HG03097 (cell line): Measurements from ENCODE around the gene TMEM150A.
"Not testable (repeated sequence)": the region's sequence is repeated elsewhere in the genome, so short reads cannot be mapped to it uniquely, and the experiment has no call there.

Source experiments
- ATAC-seq: cut with Tn5 transposase; IDR thresholded peaks from one replicate; pipeline ENCODE4 v1.9.1; 2021; ENCODE audit not compliant: unreplicated experiment, low FRiP score

The TMEM150A gene

DNA sequence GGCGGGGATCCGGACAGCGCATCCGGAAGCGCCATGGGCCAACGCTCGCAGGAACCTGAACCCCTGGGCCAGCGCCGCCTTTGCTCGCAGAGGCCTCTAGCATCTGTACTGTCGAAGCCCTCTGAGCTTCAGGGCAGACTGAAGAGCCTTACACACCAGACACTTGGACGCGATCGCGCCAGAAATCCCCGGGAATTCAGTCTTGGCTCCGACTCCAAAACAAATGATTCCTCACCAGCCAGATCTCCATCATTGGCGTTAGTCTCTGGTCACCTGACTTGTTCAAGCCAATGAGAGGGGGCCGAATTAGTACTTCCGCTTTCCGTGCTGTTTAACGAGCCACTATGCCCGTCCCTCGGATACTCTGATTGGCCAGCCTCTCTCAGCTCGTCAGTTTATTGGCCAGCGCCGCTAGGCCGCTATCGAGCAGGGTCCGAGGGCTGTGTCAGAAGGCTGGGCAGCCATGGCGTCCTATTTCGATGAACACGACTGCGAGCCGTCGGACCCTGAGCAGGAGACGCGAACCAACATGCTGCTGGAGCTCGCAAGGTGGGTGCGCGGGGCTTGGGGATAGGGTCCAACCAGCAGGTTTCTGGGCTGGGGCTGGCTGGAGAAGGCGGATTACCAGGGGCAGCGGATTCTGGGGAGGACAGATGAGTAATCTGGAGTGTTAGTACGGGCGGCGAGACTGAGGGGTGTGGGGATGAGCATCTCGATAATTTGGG is 7.0 kb downstream of the TMEM150A start, which contains the start of gene RNF181:
Gene RNF181 (plus strand): TSS at position 445 of the 725 bp plus-strand sequence. CDS start 19 bp downstream, at position 464.
- peak; percentile 95 for ATAC-seq

DNA sequence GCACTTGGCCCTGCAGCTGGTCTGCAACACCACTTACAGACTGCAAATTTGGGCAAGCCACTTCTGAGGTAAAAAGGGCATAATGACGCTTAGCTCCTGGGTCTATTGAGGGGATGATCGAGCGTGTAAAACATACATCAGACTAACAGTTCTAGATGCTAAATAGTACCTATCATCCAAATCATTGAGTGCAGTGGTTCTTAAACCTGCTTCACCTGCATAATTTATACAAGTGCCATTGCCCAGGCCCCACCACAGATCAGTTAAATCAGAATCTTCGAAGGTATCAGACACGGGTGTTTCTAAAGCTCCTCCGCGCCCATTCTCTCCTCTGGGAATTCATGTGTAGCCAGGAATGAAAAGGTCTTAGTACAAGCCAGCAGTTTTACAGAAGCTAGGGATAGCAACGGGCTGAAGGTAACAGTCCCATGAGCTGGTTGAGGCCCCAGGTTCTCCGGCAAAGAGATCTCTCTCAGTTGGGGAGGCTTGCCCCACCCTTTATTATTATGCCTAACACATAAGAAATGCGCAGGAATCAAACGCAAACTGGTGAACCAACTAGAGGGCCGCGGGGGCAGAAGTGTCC is 7.7 kb downstream of the TMEM150A start:
- no peak for ATAC-seq

DNA sequence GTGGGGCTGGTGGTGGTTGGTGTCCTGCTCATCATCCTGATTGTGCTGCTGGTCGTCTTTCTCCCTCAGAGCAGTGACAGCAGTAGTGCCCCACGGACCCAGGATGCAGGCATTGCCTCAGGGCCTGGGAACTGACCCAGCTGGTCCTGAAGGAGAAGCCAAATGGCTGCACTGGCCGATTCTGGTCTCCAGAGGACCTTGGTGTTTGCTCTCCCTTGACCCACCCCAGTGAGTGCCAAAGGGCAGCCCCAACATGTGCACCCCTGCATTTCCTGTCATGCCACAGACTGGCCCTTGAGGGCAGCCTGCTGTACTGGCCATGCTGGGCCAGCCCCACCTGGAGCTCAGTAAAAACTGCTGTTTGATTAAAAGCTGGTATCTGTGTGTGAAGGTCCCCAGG is 9.5 kb downstream of the TMEM150A start:
- ATAC-seq: no peak

DNA sequence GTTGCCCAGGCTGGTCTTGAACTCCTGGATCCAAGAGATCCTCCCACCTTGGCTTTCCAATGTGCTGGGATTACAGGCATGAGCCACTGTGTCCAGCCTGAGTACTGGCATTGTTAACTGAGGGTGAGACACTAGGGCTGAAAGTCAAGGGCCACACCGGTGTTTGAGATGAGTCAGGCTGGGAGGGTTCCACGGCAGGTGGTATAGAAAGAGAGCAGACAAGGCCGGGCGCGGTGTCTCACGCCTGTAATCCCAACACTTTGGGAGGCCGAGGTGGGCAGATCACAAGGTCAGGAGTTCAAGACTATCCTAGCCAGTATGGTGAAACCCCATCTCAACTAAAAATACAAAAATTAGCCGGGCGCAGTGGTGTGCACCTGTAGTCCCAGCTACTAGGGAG is 10.2 kb downstream of the TMEM150A start:
- not testable (repeated sequence) for ATAC-seq

DNA sequence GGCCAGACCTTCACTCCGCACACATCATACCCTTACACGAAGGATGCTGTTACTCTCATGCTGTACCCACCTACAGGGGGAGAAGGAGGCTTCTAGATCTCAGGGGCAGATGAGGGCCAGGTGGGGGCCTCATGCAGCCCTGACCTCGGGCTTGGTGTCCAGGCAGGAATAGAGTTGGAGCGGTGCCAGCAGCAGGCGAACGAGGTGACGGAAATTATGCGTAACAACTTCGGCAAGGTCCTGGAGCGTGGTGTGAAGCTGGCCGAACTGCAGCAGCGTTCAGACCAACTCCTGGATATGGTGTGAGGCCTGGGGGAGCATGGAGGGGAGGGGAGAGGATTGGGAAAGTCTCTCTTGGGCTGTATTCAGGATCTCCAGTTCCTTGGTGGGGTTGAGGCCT is 10.9 kb downstream of the TMEM150A start:
- no peak for ATAC-seq

DNA sequence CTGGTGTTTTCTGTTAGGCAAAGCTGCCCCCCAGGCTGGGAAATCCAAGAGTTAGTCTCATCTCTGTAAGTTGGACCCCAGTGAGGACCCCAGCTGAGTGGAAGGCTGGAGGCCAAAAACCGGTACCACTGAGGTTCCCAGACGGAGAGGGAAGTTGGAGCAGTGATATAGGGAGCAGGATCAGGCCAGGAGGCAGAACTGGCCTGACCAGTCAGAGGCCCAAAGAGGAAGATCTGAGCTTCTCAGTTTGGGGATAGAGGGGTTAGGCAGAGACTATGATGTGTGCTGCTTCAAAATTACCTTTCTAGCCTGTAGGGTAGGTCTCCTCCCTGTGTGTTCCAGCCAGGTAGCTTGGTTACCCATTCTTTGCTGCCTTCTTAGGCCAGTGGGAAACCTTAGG is 11.5 kb downstream of the TMEM150A start:
- no peak for ATAC-seq

DNA sequence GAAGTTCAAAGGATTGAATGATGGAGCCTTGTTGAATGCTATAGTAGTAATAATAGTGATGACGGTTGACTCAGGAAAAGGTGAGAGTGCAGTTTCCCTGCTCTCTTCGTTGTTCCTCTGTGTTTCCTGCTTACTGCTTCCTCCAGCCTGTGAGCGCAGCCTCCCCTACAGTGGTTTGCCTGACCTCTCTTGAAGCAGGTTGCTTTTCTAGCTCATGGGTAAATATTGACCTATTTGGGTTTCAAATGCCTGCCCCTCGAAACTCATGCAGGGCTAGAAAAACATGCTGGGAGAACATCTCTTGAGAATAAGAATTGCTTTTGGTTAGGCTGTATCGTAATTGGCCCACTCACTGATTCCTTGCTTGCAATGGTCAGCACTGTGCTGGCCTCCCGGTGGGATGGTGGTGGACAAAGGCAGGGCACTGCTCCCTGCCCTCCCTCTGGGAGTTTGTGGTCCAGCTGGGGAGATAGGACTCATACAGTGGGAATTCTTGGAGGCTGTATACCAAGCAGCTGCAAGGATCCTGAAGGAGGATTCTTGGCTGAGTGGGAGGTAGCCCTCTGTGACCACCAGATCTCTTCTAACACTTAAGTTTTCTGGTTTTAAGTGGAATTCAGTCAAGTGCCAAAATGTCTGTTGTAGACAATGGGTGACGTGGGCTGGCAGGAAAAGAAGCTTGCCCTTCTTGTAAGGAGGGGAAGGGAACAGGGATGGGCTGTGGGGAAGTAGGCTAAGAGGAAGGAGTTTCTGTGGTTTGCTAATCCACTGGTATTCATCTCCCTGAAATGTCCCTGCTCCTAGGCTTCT is 12.3 kb downstream of the TMEM150A start:
- ATAC-seq: no peak

DNA sequence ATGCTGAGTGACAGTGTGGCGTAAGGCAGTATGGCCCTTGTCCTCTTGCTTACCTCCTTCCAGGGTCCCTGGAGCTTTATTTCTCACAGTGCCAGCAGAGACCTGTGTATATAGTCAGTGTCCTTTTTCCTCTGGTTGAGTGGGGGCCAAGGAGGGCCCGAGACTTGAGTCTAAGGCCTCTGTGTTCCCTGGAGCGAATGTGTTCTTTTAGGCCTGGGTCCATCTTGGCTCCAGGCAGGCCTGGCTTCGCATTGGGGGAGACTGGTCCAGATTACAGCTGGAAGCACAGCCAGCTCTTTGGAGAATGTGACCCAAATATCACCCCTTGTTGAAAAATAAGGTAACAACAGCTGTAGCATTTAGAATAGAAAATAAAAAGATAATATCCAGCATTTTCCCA is 13.3 kb downstream of the TMEM150A start:
- no peak for ATAC-seq

DNA sequence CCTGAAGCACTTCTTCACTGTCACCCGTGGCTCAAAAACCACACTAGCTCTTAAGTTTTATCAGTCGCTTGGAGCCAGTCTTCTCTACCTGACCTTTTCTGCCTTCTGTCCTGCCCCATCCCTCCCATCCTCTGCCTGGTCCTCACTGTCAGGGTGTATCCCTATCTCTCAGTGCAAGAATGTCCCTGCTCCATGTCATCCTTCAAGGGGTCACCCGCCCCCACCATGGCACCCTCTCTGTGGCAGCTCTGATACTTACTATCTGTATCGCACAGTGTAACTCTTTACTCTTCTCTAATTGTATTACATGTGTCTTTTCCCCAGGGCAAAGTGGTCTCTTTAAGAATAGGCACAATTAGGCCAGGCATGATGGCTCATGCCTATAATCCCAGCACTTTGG is 13.9 kb downstream of the TMEM150A start:
- no peak for ATAC-seq

DNA sequence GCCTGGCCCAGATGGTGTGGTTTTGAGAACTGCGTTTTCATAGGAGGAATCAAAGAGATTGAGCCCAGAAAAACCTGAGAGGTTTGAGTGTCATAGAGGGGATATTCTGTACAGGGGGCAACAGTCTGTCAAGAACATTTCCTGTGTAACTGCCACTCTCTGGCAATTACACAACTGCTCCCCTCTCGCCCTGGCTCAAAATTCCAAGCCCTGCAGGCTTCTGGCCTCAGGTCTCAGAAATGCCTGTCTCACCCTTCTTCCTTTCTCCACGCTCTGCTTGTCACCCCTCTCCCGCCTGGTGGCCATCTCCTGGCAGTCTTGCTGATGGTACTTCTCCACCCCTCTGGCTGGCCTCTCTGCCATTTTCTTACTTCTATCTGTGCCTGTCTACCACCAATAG is 14.3 kb downstream of the TMEM150A start:
- no peak for ATAC-seq

DNA sequence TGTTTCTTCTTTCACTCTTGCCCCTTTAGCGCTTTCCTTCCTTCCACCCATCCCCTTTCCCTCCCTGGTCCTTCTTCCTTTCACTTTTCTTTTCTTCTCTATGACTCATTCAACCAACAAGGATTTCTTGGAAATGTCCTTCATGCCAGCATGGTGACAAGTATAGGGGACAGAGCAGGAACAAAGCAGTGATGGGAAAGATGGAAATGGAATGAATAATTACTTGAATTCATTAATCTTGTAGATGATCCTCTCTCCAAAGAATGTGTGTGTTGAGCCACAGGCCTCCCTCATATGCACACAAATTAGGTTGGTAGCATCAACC is 16.8 kb downstream of the TMEM150A start:
- no peak for ATAC-seq

DNA sequence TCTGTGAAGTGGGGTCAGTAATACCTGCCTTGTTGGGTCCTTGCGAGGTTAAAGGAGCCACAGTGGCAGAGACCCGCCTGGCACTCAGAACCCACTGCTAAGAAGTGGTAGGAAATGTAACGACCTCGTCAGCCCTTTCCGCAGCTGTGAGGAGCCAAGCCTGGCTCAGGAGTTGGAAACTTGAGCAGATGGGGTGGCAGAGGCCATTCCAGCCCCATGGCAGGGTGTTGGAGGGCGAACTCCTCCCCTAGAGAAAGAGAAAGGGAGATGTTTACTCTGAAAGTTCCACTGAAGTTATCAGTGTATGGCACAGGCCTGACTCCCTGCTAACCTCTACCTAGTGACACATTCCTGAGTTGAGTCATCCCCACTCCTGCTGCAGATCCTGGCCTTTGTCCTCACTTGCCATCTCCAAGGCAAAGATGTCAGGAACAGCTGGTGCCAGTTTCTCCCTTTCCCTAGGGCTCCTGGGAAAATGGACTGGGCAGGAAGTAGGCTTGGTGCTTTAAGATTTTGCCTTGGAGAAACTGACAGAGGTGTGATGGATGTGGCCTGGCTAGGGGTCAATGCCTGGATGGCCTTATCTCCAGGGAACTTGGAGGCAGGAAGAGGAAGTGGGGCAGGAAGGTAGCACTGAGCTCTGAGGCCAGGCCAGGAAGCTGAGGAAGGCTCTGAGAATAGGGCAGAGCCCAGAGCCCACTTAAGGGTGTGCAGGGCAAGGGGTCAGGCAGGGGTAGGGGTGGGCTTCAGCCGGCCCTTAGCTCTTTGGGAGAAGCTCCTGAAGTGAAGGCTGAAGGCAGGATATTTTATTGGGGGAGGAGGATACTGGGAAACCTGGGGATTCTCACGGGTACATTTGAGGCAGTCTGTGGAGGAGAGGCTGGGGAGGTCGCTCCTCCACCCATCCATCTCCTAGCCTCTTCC is 17.4 kb downstream of the TMEM150A start:
- ATAC-seq: no peak

DNA sequence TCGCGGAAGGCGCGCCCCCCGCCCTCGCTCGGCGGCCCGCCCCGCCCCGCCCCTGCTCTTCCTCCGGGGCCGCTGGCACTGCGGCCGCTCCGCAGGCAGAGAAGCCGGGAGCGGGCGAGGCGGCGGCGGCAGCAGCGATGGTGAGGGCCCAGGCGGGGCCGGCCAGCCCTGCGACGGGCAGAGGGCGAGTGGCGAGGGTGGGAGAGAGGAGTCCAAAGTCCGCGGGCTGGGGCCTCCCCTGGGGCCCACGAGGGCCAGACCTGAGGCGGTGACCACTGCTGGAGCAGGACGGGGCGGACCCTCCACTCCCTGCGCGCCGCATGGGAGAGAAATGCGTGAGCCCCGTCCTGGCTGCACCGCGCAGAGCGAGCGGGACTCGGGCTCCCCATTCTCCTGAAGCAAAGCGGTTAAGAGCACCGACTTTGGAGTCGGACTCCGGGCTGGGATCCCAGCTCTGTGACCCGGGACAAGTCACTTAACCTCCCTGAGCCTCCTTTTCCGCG is 18.1 kb downstream of the TMEM150A start, which contains the start of gene VAMP5:
Gene VAMP5 (plus strand): TSS at position 78 of the 503 bp plus-strand sequence. CDS start 60 bp downstream, at position 138.
- no peak for ATAC-seq

DNA sequence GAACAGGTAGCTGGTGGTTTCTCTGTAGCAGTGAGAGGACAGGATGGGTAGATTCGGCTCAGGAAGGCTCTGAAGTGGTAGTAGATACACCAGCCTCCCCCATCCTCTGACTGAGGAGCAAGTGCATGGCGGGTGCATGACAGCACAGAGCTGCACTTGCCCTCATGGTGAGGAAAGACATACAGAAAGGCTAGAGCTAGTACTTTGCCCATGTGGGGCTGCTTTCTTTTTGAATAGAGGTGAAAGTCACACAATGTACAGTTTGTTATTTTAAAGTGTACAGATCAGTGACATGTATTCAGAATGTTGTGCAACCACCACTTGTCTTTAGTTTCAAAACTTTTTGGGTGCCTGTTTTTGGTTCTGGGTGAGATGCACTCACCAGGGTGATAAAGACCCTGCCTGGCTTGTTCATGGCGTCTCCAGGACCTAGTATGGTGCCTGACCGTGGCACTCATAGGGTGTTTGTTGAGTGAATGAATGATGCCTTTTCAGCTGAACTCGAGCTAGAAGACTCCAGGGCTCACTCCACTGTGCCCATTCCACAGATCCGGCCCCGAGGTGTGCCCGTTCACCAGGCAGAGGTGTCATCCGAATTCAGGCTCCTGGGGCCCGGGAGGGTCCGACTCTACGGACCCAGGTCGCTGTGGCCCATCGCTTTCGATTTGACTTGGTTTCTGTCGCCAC is 18.7 kb downstream of the TMEM150A start:
- no peak for ATAC-seq

DNA sequence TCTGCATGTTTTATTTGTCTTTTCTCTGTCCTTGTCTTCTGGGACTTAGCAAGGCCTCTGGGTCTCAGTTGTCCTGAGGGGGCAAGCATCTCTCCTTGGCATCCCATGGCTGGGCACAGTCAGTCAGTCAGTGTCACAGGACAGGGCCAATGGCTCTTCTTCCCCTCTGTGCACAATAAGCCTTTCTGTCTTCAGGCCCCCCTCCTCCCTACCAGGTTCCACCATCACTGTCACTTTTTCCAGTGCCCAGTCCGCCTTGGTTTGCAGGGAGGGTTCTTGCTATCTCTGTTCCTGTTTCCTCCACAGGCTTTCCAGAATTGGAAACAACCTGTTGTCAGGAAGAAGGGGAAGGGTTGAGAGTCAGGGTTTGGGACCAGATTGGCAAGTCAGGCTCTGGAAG is 20.0 kb downstream of the TMEM150A start:
- ATAC-seq: no peak

DNA sequence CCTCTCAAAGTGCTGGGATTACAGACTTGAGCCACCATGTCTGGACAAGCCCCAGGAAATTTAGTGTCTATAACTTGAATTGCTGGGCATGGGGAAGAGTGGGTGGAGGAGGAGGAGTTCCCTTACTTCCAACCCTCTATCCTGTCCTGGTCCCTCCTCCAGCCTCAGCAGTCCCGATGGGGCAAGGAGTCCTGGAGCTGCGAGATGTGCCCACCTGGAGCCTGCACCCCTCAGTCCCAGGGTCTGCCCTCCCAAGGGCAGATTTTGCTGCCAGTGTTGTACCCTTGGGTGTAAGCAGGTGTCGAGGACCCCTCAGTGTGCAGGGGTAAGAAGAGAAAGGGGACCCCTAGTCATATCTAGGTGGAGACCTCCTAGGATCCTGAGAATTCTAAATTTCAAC is 22.3 kb downstream of the TMEM150A start:
- ATAC-seq: no peak

DNA sequence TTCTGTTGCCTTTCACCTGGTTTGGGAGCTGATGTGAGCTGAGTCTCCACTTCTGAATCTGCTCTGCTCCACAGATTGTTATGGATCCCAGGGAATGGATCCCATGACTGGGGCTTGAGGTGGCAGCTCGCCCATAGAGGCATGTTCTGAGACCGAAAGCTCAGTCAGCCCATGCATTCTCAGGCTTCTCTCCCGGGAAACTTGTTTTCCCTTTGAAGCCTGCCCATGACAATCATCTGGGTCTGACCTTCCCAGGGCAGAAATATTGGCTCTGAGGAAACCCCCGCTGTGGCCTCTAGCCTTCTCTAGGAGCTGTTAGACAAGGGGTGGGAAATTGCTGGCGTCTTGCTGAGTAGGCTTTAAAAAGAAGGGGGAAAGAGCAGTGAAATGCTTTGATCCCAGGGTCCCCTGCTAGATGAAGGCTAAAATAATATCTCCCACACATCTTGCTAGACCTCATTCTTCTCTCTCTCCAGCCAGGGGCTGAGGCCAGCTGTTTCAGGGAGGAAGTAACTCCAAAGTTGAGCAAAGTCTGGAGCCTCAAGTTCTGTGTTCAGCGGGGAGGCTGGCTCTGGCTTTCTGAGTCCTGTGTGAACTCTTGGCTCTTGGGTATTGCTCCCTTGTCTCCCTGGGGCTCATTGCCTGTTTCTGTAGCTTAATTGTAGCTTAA is 23.1 kb downstream of the TMEM150A start:
- ATAC-seq: no peak

DNA sequence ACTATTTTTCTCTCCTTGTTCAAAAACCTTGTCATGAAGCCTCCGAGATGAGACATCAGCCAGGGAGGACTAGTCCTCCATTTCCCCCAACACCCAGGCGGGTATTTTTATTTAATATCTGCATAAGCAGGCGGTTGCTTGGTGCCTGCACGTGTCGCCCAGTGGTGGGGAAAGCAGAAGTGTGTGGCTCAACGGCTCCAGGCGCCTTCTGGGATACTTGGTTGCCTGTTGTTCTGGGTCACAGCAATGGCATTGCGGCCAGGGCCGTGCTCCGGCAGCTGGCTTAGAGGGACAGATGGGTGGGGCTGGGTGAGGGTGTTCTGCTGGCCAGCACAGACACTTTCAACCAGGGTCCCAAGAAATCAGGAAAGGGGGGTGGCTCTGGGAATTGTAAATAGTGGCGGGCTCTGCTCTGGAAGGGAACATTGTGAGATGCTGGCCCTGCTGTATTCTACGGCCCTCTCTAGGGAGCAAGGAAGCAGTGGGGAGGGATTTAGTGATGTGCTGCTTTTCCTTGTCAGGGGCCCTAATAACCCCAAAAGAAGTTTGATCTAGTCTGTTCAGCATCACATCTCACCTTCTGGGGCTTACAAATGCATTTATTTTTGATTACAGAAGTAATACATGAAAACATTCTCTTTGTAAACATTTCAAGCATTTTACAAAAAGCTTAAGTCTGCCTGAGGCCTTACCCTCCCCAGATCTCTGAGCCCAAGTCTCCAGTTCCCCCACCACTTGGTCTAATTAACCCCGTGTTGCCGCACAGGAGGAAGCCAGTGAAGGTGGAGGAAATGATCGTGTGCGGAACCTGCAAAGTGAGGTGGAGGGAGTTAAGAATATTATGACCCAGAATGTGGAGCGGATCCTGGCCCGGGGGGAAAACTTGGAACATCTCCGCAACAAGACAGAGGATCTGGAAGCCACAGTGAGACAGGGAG is 24.0 kb downstream of the TMEM150A start:
- no peak for ATAC-seq
